ENCODE measurements around the gene CNTNAP2. TPM values are rescaled to one million over a fixed set of nuclear protein-coding genes. Genes with fewer than 3 reads are reported as not detected.
"Not testable (repeated sequence)": the region's sequence is repeated elsewhere in the genome, so short reads cannot be mapped to it uniquely, and the experiment has no call there.

The CNTNAP2 gene
- total RNA-seq, 4 donors from 2014 or later, result 0.29 to 0.88 (median 0.33) TPM; not detected in 1

DNA sequence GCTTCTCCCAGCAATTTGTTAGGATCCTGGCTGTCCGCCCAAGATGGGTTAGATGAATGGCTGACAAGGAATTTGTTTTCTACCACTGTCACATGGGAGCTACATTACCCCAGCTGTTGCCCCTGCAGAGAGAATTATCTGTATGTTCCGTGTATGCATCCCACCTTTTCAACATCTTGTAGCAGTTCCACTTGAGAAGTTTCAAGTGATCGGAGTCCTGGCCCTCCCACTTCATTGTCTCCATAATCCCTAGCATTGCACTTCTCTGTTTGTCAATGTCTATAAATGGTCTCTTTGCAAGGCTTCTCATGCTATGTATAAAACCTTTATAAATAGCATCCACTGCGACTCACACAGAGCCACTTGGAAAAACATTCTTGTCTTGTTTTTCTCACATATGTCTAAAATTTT lies 972.5 kb downstream of the CNTNAP2 start:
- WGBS, 2 donors, result 69 to 71% methylated on average over 4 of the region's 4 CpGs
- Histone ChIP-seq H3K4me1 (no peaks in the 10 kb centered on the region), H3K27ac (no peak overlapping the region), H3K4me3 (replicated peaks in 1 of 3) (no peak overlapping the region), H3K36me3 (no peaks in the 10 kb centered on the region), H3K9me3 (no peaks in the 10 kb centered on the region), H3K27me3 (no peaks in the 10 kb centered on the region)
- intact Hi-C loops (cut with DNase I), result no loop called here
- no peak for TF ChIP-seq POLR2A (IDR thresholded peaks at IDR 0.05)
- TF ChIP-seq, protein P1, sequence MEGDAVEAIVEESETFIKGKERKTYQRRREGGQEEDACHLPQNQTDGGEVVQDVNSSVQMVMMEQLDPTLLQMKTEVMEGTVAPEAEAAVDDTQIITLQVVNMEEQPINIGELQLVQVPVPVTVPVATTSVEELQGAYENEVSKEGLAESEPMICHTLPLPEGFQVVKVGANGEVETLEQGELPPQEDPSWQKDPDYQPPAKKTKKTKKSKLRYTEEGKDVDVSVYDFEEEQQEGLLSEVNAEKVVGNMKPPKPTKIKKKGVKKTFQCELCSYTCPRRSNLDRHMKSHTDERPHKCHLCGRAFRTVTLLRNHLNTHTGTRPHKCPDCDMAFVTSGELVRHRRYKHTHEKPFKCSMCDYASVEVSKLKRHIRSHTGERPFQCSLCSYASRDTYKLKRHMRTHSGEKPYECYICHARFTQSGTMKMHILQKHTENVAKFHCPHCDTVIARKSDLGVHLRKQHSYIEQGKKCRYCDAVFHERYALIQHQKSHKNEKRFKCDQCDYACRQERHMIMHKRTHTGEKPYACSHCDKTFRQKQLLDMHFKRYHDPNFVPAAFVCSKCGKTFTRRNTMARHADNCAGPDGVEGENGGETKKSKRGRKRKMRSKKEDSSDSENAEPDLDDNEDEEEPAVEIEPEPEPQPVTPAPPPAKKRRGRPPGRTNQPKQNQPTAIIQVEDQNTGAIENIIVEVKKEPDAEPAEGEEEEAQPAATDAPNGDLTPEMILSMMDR (IDR thresholded peaks at IDR 0.05), result no peak
- DNase-seq, result no peak

DNA sequence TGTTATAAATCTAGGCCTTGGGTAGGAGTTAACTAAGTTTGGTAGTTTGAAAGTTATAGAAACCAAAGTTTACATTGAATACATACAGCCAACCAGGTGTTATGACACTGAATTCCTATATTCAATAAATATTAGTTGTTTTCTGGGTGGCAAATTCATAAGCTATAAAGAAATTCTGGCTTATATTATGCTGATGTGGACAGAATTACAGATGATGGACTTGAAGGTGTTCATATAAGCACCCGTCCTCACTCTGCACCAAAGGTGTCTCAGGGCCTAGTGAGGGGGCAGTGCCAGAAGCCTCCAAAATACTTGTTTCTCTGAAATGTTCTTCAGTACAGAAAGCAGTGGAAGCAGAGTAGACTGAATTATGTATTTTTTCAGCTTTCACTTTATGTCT lies 973.0 kb downstream of the CNTNAP2 start:
- intact Hi-C loops (cut with DNase I), result no loop called here
- WGBS, 2 donors, result 86 to 93% methylated on average over 1 of the region's 1 CpG
- no peak for TF ChIP-seq POLR2A (IDR thresholded peaks at IDR 0.05)
- TF ChIP-seq, protein P1 (IDR thresholded peaks at IDR 0.05), result no peak

DNA sequence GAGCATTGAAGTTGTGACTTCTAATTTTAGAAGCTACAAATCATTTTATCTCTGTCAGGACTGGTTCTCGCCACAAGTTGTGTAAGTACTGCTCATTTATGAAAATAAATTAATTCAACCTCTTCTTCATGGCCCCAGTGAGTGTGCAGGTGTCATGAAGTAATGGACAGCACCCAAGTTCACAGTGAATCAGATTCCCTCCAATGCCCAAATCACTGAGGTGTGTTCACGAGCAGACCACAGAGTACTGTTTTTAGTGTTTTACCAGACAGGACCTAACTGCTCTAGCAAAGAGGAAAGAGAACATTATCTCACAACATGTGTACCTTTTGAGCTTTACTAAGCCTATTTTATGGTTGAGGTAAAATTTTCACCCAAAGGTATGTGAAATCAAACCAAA lies 980.0 kb downstream of the CNTNAP2 start:
- intact Hi-C loops (cut with DNase I), result no loop called here
- WGBS, 2 donors, result 72 to 79% methylated on average over 2 of the region's 2 CpGs

More for the DNA sequence above, 973.0 kb downstream of the CNTNAP2 start:
- DNase-seq, result no peak
- Histone ChIP-seq H3K27me3 (no peaks in the 10 kb centered on the region), H3K4me1 (no peaks in the 10 kb centered on the region), H3K9me3 (no peaks in the 10 kb centered on the region), H3K27ac (no peak overlapping the region), H3K4me3 (replicated peaks in 1 of 3) (no peak overlapping the region), H3K36me3 (no peaks in the 10 kb centered on the region)

DNA sequence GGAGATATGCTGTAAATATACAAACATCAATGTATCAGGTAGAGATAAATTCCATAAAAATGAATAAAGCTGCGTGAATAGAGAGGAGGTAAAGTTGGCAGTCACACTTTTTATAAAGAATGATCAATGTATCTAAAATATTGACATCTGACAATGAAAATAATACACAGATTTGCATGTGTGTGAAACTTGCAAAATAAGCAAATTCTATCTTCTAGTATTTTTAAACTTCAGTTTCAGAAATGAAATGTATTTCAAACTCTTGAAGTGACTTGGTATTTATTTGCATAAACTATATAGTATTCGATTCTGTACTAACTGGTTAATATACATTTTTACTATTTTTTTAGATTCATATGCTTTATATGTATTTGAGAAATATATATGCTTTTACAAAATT lies 986.6 kb downstream of the CNTNAP2 start:
- intact Hi-C loops (cut with DNase I), result no loop called here
- Histone ChIP-seq H3K27me3 (no peaks in the 10 kb centered on the region), H3K4me1 (no peaks in the 10 kb centered on the region), H3K4me3 (replicated peaks in 1 of 3) (no peak overlapping the region), H3K27ac (no peak overlapping the region), H3K36me3 (no peaks in the 10 kb centered on the region), H3K9me3 (no peaks in the 10 kb centered on the region)
- TF ChIP-seq, protein P1 (IDR thresholded peaks at IDR 0.05), result no peak
- TF ChIP-seq POLR2A (IDR thresholded peaks at IDR 0.05), result no peak
- WGBS, 2 donors, result 73 to 78% methylated on average over 2 of the region's 2 CpGs
- no peak for DNase-seq

More for the DNA sequence above, 980.0 kb downstream of the CNTNAP2 start:
- Histone ChIP-seq H3K36me3 (no peaks in the 10 kb centered on the region), H3K27me3 (no peaks in the 10 kb centered on the region), H3K9me3 (no peaks in the 10 kb centered on the region), H3K4me1 (no peaks in the 10 kb centered on the region), H3K4me3 (replicated peaks in 1 of 3) (no peak overlapping the region), H3K27ac (no peak overlapping the region)
- no peak for DNase-seq
- TF ChIP-seq POLR2A (IDR thresholded peaks at IDR 0.05), result no peak
- TF ChIP-seq, protein P1 (IDR thresholded peaks at IDR 0.05), result no peak

DNA sequence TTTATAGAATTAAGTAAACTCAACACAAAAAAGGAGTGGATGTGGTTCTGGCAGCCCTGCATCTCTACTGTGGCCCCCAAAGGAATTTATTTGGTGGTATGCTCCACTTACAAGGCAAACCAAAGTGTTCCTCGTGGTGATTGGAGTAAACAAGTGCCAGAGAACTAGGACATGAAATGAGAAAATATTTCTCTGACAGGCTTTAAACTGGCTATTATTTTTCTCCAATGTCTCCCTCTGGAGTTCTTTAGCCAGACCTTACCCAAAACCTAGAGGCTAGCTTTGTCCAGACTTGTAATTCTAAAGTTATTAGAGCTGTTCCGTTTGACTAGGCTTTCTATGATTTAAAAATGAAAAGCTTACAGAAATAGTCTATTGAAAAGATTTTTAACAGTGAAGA lies 990.1 kb downstream of the CNTNAP2 start:
- Histone ChIP-seq H3K4me3 (replicated peaks in 1 of 3) (no peak overlapping the region), H3K27ac (no peak overlapping the region), H3K36me3 (no peaks in the 10 kb centered on the region), H3K27me3 (no peaks in the 10 kb centered on the region), H3K9me3 (no peaks in the 10 kb centered on the region), H3K4me1 (no peaks in the 10 kb centered on the region)
- DNase-seq, result no peak
- intact Hi-C loops (cut with DNase I), result no loop called here
- TF ChIP-seq, protein P1 (IDR thresholded peaks at IDR 0.05), result no peak
- no peak for TF ChIP-seq POLR2A (IDR thresholded peaks at IDR 0.05)
- 31 to 48% methylated on average over 2 of the region's 2 CpGs for WGBS, 2 donors

DNA sequence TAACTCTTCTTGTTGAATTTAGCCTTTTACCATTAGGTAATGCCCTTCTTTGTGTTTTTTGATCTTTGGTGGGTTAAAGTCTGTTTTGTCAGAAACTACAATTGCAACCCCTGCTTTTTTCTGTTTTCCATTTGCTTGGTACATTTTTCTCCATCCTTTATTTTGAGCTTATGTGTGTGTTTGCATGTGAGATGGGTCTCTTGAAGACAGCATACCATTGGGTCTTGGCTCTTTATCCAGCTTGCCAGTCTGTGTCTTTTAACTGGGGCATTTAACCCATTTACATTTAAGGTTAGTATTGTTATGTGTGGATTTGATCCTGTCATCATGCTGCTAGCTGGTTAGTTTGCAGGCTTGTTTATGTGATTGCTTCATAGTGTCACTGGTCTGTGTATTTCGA lies 997.9 kb downstream of the CNTNAP2 start:
- H3K4me1 ChIP-seq; H3K9me3 ChIP-seq; H3K4me3 ChIP-seq (replicated peaks in 1 of 3); H3K27me3 ChIP-seq; H3K27ac ChIP-seq; intact Hi-C loops (cut with DNase I); H3K36me3 ChIP-seq; DNase-seq: not testable (repeated sequence)
- 85 to 100% methylated on average over 1 of the region's 1 CpG for WGBS, 2 donors
